LNCaP clone FGC (cell line): ENCODE results near the gene NKX2-2.

Experiments
- DNase-seq: peaks from one replicate; pipeline ENCODE4 v3.0.0-alpha.2; 2011; ENCODE audit warnings: low read depth
- H3K4me3 ChIP-seq: 2 replicates; pipeline ENCODE4 v1.5.1; 2011; ENCODE audit warnings: mild to moderate bottlenecking, low read depth, low read length, control low read depth
- CTCF ChIP-seq: IDR thresholded peaks from 2 replicates; pipeline ENCODE4 v1.5.1; 2012; ENCODE audit warnings: mild to moderate bottlenecking; ENCODE audit not compliant: control insufficient read depth, insufficient read depth; ENCODE audit errors: extremely low read depth

NKX2-2 gene

GRCh38 chr20:21522481-21523280 is 8.8 kb upstream of the NKX2-2 start:
- H3K4me3 ChIP-seq: peak overlapping the region; percentile 18
- no peak for TF ChIP-seq CTCF
- DNase-seq: no peak

GRCh38 chr20:21521596-21522480 is 8.0 kb upstream of the NKX2-2 start:
- TF ChIP-seq CTCF: no peak
- DNase-seq: no peak
- H3K4me3 ChIP-seq: peak overlapping the region; percentile 18; the same call in 1 of the 2 replicates

- DNase-seq: no peak
- H3K4me3 ChIP-seq: no peak overlapping the region
- TF ChIP-seq CTCF: peak; percentile 15; the same call in 1 of the 2 replicates
Observed at GRCh38 chr20:21520702-21521595, 7.1 kb upstream of the NKX2-2 start.

GRCh38 chr20:21519136-21519584 is 5.3 kb upstream of the NKX2-2 start:
- H3K4me3 ChIP-seq: no peak overlapping the region
- no peak for TF ChIP-seq CTCF
- DNase-seq: no peak

- no peak for TF ChIP-seq CTCF
- DNase-seq: no peak
- no peak overlapping the region for H3K4me3 ChIP-seq
Observed at GRCh38 chr20:21518292-21518991, 4.6 kb upstream of the NKX2-2 start.

GRCh38 chr20:21517566-21518277 is 3.9 kb upstream of the NKX2-2 start:
- no peak overlapping the region for H3K4me3 ChIP-seq
- TF ChIP-seq CTCF: no peak
- no peak for DNase-seq
